ENCODE data around the gene GNB1L. TPM values are rescaled to one million over a fixed set of nuclear protein-coding genes. Genes with fewer than 3 reads are reported as not detected.

GNB1L gene
- total RNA-seq, 2 experiments from 2014 or later = 11.9 to 12.7 TPM

DNA sequence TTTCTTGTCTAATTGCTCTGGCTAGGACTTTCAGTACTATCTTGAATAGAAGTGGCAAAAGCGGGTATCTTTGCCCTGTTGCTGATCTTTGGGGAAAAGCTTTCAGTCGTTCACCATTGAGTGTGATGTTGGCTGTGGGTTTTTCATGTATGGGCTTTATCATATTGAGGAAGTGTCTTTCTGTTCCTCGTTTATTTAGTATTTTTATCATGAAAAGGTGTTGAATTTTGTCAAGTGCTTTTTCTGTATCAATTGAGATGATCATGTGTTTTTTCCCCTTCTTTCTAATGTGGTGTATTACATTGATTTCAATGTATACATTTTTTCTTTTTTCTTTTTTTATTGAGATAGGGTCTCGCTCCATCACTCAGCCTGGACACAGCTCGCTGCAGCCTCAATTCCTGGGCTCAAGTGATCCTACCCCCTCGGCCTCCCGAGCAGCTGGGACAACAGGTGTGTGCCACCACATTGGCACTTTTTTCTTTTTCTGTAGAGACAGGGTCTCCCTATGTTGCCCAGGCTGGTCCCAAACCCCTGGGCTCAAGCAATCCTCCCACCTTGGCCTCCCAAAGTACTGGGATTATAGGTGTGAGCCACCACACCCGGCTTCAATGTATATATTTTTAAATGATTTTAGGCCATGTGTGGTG lies 5.3 kb upstream of the GNB1L start:
- POLR2A ChIA-PET = no interaction called here
- Mint-ChIP-seq H3K36me3 (no peaks in the 10 kb centered on the region), H3K9me3 (no peaks in the 10 kb centered on the region), H3K27me3 (no peaks in the 10 kb centered on the region), H3K4me1 (peaks cover 14% of the 10 kb centered on the region), H3K27ac (no peak overlapping the region), H3K4me3 (no peak overlapping the region)
- ATAC-seq (ENCODE audit: low read depth) (no peak), DNase-seq (no peak)

DNA sequence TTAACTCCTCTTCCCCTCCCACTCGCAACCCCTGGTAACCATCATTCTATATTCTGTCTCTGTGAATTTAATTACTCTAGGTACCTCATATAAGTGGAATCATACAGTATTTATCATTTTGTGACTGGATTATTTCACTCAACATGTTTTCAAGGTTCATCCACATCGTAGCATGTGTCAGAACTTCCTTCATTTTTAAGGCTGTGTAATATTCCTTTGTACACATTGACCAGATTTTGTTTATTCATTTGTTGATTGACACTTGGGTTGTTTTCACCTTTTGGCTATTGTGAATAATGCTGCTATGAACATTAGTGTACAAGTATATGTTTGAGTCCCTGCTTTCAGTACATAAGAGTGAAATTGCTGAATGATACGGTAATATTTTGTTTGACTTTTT lies 2.7 kb upstream of the GNB1L start:
- Mint-ChIP-seq H3K4me1 (peaks cover 32% of the 10 kb centered on the region), H3K27ac (no peak overlapping the region), H3K4me3 (no peak overlapping the region), H3K36me3 (peaks cover 9% of the 10 kb centered on the region), H3K27me3 (no peaks in the 10 kb centered on the region), H3K9me3 (no peaks in the 10 kb centered on the region)
- POLR2A ChIA-PET = no interaction called here
- DNase-seq (no peak), ATAC-seq (ENCODE audit: low read depth) (no peak)

DNA sequence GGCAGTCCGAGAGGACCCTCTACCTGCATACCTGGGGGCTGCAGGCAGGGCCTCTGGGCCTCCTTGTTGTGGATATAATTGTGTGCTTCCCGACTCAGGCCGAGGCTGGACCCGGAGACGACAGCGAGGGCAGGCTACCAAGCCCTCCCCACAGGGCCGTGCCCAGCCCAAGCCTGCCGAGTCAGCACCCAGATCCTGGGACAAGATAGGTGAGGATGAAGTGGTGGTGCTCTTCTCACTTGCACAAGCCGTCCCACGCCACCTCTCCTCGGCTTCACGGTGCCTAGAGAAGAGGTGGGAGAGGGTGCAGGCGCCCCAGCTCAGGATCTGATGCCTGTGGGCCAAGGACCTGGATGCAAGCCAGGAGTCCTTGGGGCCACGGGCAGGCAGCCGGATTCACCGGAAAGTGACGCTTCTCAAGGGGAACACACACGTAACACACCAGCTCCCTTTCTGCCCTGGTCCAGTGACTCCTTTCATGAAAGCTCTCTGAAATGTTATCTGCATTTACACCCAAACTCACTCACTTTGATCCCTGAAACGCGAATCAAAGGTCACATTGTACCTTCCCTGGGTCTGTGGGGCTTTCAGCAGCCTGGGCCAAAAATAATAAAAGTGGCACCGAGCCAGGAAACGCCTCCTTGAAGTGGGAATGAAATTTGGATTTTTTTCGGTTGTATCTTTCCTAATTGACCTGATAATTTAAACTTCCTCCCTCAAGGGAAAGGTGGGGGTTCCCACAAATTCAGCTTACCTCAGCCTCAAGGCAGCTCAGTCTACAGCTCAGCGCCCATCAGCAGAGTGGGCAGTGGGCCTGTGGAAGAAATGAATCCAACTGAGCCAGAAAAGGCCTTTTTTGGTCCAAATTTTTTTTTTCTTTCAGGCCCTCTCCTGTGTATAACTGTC lies 1.1 kb upstream of the GNB1L start:
- no peaks in the 10 kb centered on the region for H3K27me3 Mint-ChIP-seq
- peaks cover 34% of the 10 kb centered on the region for H3K4me1 Mint-ChIP-seq
- peak overlapping the region; percentile 95 for H3K27ac Mint-ChIP-seq
- peak overlapping the region; percentile 98 for H3K4me3 Mint-ChIP-seq
- no peaks in the 10 kb centered on the region for H3K9me3 Mint-ChIP-seq
- H3K36me3 Mint-ChIP-seq = peaks cover 9% of the 10 kb centered on the region
- POLR2A ChIA-PET = interaction anchor here (1.0 to 3.6 kb wide), 7 partner anchors 11 to 86 kb away, joined by 3 to 30 read pairs (median 12); partner anchors contain the start of genes COMT and TXNRD2
- ATAC-seq (ENCODE audit: low read depth) (peak; percentile 29), DNase-seq (no peak)

DNA sequence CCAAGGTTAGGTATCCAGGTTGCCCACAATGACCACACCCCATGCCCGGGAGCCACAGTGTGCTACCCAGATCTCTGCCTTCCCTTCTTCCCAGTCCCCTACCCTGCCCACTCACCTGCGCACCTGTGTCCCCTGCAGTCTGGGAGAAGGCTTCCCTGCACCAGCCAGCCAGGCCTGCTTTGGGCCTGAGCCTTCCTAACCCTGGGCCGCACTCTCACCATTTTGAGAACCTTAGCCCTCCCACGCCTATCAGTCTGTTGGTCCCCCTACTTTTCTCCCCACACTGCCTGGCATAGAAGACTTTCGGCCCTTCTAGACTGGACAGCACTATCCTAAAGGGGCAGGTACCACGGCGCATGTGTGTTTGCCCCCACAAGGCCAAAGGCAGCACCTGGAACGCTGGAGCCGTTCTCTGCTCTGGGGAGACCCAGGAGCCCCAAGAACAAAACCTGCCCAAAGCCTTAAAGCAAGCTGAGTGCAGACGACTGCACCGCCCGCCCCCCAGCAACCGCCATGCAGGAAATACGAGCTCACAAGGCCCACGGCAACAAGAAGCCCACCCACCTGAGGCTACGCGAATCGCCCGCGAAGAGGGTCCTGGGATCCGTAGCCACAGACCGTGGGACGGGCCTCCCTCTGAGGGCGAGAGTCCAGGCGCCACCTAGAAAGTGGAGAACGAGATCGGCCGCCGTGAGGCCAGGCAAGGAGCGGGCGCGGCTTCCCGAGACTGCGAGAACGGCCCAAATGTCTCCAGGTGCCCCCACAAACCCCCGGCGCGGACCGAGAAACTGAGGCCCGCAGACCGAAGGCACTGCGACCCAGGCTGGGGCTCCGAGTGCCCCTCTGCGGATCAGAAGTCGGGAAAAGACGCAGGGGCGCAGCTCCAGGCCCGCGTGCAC lies 546 bp downstream of the GNB1L start:
- POLR2A ChIA-PET = interaction anchor here (0.8 to 3.6 kb wide), 7 partner anchors 9 to 88 kb away, joined by 3 to 30 read pairs (median 3); partner anchors contain the start of genes COMT and TXNRD2
- ATAC-seq (ENCODE audit: low read depth) (no peak), DNase-seq (no peak)
- H3K36me3 Mint-ChIP-seq = peaks cover 14% of the 10 kb centered on the region
- peaks cover 34% of the 10 kb centered on the region for H3K4me1 Mint-ChIP-seq
- H3K4me3 Mint-ChIP-seq = peak overlapping the region; percentile 98
- no peaks in the 10 kb centered on the region for H3K27me3 Mint-ChIP-seq
- peak overlapping the region; percentile 95 for H3K27ac Mint-ChIP-seq
- no peaks in the 10 kb centered on the region for H3K9me3 Mint-ChIP-seq

DNA sequence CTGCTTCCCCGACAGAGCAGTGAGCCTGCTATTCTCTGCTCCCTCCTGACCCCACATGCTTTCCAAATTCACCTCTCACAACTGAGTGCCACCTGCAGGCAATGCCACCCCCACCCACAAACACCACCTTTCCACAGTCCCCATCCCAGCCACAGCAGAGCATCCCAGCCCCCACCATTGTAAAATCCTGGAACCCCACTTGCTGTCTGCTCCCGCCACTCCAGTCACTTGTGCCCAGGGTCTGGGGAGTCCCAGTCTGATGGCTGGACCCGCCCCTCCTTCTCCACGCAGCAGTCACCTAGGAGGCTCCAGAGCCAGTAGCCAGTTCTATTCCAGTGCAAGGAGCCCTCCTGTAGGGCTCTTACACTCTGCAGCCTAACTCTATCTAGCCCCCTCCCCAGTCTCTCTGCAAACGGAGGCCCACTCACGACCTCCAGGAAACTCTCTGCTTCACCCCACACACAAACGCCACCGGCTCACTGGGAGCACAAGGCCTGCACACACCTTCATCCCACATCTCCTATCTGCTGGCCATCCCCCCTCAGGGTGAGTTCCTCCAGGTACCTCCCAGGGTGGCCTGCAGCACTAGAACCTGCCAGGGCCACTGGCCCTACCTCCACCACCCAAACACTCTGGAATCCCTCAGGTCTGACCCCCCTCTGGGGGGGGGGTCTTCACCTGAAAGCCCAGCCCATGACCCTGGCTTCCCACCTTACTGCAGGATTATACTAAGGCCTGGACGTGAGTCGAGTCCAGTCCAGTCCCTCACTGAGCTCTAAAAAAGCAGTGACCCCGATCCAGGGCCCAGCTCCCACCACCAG lies 1.4 kb downstream of the GNB1L start:
- POLR2A ChIA-PET = interaction anchor here (1.0 to 3.6 kb wide), 3 partner anchors 8 to 38 kb away, joined by 3 to 30 read pairs (median 19); no protein-coding TSS in a partner anchor
- ATAC-seq (ENCODE audit: low read depth) (no peak), DNase-seq (peak; percentile 33)
- peaks cover 36% of the 10 kb centered on the region for H3K4me1 Mint-ChIP-seq
- H3K9me3 Mint-ChIP-seq = no peaks in the 10 kb centered on the region
- H3K27ac Mint-ChIP-seq = peak overlapping the region; percentile 95
- H3K36me3 Mint-ChIP-seq = peaks cover 14% of the 10 kb centered on the region
- H3K4me3 Mint-ChIP-seq = peak overlapping the region; percentile 98
- no peaks in the 10 kb centered on the region for H3K27me3 Mint-ChIP-seq

DNA sequence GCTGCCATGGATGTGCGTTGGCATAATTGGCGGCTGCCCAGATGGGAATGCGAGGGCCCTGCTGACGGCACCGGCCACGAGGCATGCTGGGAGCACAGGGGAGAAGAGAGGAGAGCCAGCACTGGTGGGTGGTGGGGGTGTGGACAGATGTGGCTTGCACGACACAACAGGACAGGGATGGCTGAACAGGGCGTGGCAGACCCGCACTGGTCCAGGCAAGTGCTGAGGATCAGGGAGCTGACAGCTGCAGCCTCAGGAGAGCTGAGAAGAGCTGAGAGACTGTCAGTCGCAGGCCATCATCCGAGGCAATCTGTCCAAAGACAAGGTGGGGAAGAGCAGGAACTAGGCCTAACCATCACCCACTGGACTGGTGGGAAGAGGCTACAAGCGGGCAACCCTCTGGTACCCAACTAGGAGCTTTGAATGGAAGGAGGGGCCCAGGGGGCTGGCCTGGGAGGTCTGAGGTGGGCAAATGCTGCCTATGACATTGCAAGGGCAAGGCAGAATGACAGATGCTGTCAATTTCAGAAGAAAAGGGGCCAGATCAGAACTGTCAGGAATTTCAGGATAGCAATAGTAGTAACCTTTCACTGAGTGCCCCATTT lies 2.4 kb downstream of the GNB1L start:
- H3K36me3 Mint-ChIP-seq = peaks cover 22% of the 10 kb centered on the region
- H3K27me3 Mint-ChIP-seq = no peaks in the 10 kb centered on the region
- POLR2A ChIA-PET = interaction anchor here (1.5 kb wide), 1 partner anchor 30 kb away, joined by 3 read pairs; no protein-coding TSS in a partner anchor
- no peaks in the 10 kb centered on the region for H3K9me3 Mint-ChIP-seq
- ATAC-seq (ENCODE audit: low read depth) = no peak
- H3K4me3 Mint-ChIP-seq = peak overlapping the region; percentile 98
- DNase-seq = no peak
- H3K27ac Mint-ChIP-seq = peak overlapping the region; percentile 38
- H3K4me1 Mint-ChIP-seq = peaks cover 35% of the 10 kb centered on the region

DNA sequence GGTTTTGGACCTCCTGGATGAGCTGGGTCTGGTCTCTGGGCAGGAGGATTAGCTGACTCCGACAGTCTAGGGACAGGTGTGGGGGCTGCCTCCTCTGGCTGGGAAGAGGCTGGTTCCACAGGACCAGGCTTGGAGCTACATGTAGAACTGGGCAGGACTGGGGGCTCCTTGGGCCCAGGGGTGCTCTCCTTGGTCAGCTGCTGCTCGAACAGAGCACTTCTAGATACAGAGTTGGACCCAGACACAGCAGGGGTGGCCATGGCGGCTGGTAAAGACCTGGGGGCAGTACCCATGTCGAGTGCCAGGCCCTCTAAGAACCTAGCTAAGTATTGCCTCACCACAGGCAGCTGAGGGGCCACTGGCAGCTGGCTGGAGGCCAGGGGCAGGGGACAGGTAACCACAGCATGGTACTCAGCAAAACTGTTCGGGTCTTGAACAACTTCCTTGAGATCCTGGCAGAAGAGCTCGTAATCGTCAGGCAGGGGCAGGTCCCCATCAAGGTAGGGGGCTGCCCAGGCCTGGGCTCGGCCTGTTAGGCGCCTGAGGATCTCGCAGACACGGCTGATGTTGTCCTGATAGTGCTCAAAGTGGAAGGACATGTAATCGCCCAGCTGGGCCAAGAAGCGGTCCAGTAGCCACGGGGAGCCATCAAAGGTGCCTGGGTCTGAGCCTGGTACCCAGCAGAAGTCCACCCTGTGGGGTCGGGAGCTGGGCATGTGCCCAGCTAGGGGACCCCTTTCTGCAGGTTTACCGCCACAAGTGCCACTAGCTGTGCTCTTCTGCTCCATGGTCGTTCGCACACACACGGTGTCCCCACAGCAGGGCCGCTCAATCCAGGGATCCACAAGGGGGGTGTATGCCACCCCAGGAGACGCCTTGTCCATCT lies 3.1 kb downstream of the GNB1L start:
- DNase-seq = no peak
- no peaks in the 10 kb centered on the region for H3K9me3 Mint-ChIP-seq
- H3K27ac Mint-ChIP-seq = no peak overlapping the region
- peaks cover 24% of the 10 kb centered on the region for H3K36me3 Mint-ChIP-seq
- ATAC-seq (ENCODE audit: low read depth) = no peak
- POLR2A ChIA-PET = interaction anchor here (1.5 kb wide), 1 partner anchor 31 kb away, joined by 3 read pairs; no protein-coding TSS in a partner anchor
- H3K27me3 Mint-ChIP-seq = no peaks in the 10 kb centered on the region
- H3K4me1 Mint-ChIP-seq = peaks cover 29% of the 10 kb centered on the region
- no peak overlapping the region for H3K4me3 Mint-ChIP-seq

DNA sequence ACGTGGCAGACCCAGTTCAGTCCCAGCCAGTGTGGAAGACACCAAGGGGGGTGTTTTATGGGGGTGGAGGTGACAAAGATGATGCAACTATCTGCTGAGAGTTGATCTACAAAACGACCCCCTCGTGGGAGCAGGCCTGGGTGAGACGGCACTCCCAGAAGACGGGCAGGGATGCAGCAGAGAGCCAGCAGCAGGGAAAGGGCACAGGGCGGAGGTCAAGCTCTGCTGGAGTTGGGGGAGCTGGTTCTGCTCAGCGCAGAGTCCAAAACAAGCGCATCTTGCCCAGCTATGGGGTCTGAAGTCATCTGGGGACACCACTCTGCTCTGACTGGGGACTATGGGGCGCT lies 3.9 kb downstream of the GNB1L start:
- ATAC-seq (ENCODE audit: low read depth) = no peak
- Mint-ChIP-seq H3K27ac (no peak overlapping the region), H3K36me3 (peaks cover 24% of the 10 kb centered on the region), H3K4me3 (no peak overlapping the region), H3K4me1 (peaks cover 23% of the 10 kb centered on the region), H3K27me3 (no peaks in the 10 kb centered on the region), H3K9me3 (no peaks in the 10 kb centered on the region)
- DNase-seq = no peak
- POLR2A ChIA-PET = interaction anchor here (1.5 kb wide), 1 partner anchor 32 kb away, joined by 3 read pairs; no protein-coding TSS in a partner anchor

DNA sequence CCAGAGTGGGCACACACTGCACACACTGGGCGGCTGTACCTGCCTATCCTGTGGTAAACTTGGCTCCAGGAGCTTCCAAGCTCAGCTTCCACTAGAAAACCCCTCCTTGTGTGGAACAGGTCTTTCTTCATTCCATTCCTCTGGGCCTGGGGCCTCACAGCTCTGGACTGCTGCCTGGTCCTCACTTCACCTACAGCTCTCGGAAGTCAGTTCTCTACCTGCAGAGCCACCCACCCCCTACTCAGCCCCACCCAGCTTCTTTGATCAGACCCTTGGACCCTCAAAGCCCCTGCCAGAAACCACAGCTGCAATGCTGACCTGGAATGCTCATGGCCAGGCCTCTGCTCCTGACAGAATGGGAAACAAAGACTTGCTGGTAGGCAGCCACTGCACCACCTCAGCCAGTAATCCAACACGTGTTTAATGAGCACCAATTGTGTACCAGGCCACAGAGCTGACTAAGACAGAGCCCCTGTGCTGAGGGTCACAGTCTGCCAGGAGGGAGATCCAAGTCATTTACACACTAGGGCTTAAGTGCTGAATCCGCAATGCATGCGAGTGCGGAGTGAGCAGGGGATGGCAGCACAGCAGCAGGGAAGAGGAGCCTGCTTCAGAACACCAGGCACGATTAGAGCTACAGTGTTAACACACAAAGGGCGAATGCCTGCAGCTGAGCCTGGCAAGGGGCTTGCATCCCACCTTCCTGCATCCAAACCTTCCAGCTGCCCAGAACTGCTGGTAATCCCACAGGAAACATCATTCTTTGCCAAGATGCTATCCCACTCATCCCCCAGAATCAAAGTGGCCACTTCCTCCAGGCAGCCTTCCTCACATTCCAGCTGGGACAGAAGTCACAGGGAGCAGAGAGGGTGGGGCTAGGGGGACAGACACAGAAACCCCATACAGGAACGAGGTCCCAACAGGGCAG lies 4.6 kb downstream of the GNB1L start:
- H3K27ac Mint-ChIP-seq = no peak overlapping the region
- no peak for ATAC-seq (ENCODE audit: low read depth)
- peaks cover 24% of the 10 kb centered on the region for H3K36me3 Mint-ChIP-seq
- no peak for DNase-seq
- H3K4me1 Mint-ChIP-seq = peaks cover 27% of the 10 kb centered on the region
- H3K9me3 Mint-ChIP-seq = no peaks in the 10 kb centered on the region
- no peak overlapping the region for H3K4me3 Mint-ChIP-seq
- POLR2A ChIA-PET = no interaction called here
- H3K27me3 Mint-ChIP-seq = no peaks in the 10 kb centered on the region

DNA sequence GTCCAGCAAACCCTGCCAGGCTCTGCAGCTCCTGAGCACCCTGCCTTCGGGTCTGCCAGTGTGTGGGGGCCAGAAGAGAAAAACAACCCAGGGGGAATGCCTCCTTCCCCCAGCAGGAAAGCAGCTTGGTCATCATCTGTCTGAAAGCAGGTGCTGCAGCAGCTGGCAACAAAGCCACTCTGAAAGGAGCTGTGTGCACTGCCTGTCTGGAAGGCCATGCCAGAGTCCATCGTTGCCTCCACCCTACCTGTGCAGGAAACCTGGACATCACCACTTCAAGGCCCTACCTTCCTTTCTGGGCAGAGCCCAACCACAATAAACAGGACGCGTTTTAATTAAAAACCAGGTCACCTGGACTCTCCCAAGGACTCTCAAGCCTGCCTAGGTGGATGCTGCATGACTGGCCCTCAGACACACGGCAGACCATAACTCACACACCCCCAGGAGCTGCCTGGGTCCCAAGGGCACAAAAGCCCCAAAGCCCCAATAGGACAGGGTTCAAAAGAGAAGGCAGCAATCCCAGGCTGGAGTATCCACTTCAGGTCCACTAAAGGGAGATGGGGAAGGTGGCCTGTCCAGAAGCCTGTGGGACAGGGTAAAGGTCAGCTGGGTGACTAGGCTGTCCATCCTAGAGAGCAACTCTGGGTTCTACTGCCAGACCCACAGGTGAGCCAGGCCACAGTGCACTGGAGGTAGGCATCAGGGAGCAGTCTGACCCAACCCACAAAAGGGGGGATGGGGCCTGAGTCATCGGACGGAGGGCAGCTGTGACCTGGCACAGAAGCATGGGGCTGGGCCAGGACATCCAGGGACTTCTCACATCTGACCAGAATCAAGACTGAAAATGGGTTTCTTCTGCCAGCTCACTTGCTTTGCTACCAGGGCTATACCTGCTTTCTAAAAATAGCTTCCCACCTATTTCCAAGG lies 6.1 kb downstream of the GNB1L start:
- no peak for DNase-seq
- Mint-ChIP-seq H3K27me3 (no peaks in the 10 kb centered on the region), H3K27ac (peak overlapping the region; percentile 6), H3K9me3 (no peaks in the 10 kb centered on the region), H3K36me3 (peaks cover 19% of the 10 kb centered on the region), H3K4me1 (peaks cover 31% of the 10 kb centered on the region), H3K4me3 (no peak overlapping the region)
- POLR2A ChIA-PET = interaction anchor here (0.6 kb wide), 1 partner anchor 85 kb away, joined by 3 read pairs; no protein-coding TSS in a partner anchor
- ATAC-seq (ENCODE audit: low read depth) = no peak
